ENCODE measurements around the gene MACROD1. TPM values are rescaled to one million over a fixed set of nuclear protein-coding genes. Genes with fewer than 3 reads are reported as not detected.

The MACROD1 gene
- total and polyA plus RNA-seq, 10 donors: 5.1 to 20.3 (median 7.8) TPM

DNA sequence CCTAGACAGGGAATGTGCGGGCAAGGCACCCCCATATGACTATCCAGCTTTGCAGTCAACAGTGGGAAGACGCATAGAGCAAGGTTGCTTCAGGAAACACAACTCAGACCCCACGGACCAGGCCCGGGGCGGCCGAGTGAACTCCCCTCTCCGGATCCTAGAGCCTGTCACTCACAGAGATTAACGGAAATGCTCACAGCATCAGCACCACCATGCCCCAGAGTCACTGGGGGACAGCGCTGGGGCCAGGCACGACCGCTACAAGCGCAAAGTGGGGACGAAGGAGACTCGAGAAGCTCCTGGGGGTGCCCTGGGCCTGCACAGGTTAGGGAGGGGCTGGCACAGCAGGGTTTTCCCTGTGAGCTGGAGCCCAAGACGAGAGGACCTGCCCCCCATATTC, 15.9 kb downstream of the MACROD1 start:
- no peaks in the 10 kb centered on the region for H3K36me3 ChIP-seq
- TF ChIP-seq POLR2AphosphoS5 (IDR thresholded peaks at IDR 0.05) (no peak), CTCF (IDR thresholded peaks at IDR 0.05 in 8 of 11, conservative IDR thresholded peaks at IDR 0.05 in 3 of 11) (peak in 1 of 11 experiments; percentile 4), POLR2A (IDR thresholded peaks at IDR 0.05) (no peak)
- no peaks in the 10 kb centered on the region for H3K9me3 ChIP-seq
- H3K27me3 ChIP-seq (replicated peaks in 1 of 7): no peaks in the 10 kb centered on the region
- peak overlapping the region in 4 of 8 donors; percentile 33 to 59 (median 48) for H3K27ac ChIP-seq
- no peak overlapping the region for H3K4me3 ChIP-seq
- intact Hi-C loops (cut with DNase I; ENCODE audit: low total_unique reads): loop anchor here (5.0 kb wide), 1 partner anchor 383 kb away; the partner anchor contains the start of gene ZFTA
- peaks cover 13 to 73% (median 43%) of the 10 kb centered on the region in 6 donors for H3K4me1 ChIP-seq
- no peak for DNase-seq
- 77 to 93% (median 86%) methylated on average over 10 to 15 of the region's 15 CpGs for WGBS, 5 donors

DNA sequence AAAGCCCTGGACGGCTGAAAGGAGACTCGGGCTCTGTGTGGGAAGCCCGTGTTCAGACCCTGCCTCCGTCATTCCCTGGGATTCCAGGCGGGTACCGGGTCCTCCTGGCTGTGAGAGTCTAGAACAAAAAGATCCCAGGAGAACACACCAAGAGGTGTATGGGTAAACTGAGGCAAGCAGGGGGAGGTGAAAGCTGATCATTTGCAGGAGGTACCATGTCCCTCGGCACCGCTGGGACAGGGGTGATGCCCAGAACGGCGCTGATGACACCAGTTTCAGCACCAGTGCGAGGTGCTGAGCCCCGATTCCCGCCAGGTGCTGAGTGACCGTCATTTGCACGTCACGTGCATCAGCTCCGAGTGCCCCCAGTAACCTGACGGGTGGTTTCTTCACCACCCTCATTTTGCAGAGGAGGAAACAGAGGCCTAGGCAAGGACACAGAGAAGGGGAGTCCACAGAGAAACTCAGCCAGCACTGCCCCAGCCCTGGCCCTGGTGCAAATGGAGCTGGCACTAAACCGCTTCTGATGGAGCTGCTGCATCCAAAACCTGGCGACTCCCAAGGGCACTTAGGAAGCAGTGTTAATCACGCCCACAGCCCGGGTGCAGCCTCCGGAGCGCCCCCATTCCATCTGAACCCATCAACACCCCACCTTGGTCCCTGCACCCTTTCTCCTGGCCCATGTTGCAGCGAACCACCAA, 16.8 kb downstream of the MACROD1 start:
- H3K9me3 ChIP-seq: no peaks in the 10 kb centered on the region
- DNase-seq: no peak
- intact Hi-C loops (cut with DNase I; ENCODE audit: low total_unique reads): loop anchor here (2.0 to 5.0 kb wide), 2 partner anchors 148 to 312 kb away; partner anchors contain the start of gene MARK2
- no peaks in the 10 kb centered on the region for H3K36me3 ChIP-seq
- no peaks in the 10 kb centered on the region for H3K27me3 ChIP-seq (replicated peaks in 1 of 7)
- H3K4me1 ChIP-seq: peaks cover 13 to 69% (median 43%) of the 10 kb centered on the region in 6 donors
- H3K4me3 ChIP-seq: no peak overlapping the region
- WGBS, 5 donors: 69 to 88% (median 82%) methylated on average over 22 to 25 of the region's 25 CpGs
- TF ChIP-seq POLR2AphosphoS5 (IDR thresholded peaks at IDR 0.05): no peak
- TF ChIP-seq CTCF (IDR thresholded peaks at IDR 0.05 in 8 of 11, conservative IDR thresholded peaks at IDR 0.05 in 3 of 11): peak in 5 of 11 experiments; percentile 19 to 72 (median 42)
- H3K27ac ChIP-seq: no peak overlapping the region

DNA sequence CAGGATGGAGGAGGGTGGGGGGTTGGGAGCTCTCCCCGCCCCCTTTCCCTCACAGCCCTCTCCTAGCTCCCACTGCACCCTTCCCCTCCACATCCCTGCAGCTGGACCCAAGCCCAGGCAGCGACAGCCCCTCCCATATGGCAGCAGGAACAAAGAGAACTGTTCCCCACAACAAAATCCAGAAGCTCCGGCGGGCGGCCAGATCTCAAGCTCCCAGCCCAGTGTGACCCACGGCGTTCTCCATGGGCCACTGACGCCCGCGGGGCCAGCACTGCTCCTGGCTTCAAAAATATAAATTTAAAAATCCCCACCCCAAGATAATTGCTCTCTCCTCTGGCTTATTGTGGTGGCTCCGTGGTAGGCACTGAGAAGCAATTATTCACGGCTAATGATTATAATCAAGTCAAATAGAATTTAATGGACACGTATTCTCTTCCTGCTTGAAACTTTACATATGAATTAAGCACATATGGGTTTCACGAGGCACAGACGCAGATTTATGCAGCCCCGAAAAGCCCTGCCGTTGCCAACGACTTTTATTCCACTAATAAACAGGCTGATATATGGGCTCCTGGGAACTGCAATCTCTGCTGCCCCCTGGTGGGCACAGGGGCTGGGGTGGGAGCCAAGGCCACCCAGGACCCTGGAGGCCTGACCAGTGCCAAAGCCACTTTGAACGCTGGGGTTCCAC, 17.5 kb downstream of the MACROD1 start:
- 31 to 47% (median 39%) methylated on average over 18 to 19 of the region's 19 CpGs for WGBS, 5 donors
- Histone ChIP-seq H3K27ac (no peak overlapping the region), H3K4me1 (peaks cover 13 to 69% (median 38%) of the 10 kb centered on the region in 6 donors), H3K9me3 (no peaks in the 10 kb centered on the region), H3K27me3 (replicated peaks in 1 of 7) (no peaks in the 10 kb centered on the region), H3K36me3 (no peaks in the 10 kb centered on the region), H3K4me3 (peak overlapping the region in 2 of 8 donors; percentile 21 to 35)
- TF ChIP-seq POLR2AphosphoS5 (IDR thresholded peaks at IDR 0.05) (peak in 1 of 3 donors; percentile 45), CTCF (IDR thresholded peaks at IDR 0.05 in 8 of 11, conservative IDR thresholded peaks at IDR 0.05 in 3 of 11) (peak; percentile 82 to 96 (median 91)), POLR2A (IDR thresholded peaks at IDR 0.05) (no peak)
- intact Hi-C loops (cut with DNase I; ENCODE audit: low total_unique reads): loop anchor here (2.0 to 5.0 kb wide), 2 partner anchors 148 to 311 kb away; partner anchors contain the start of gene MARK2
- peak; percentile 91 for DNase-seq

Data from spleen (tissue), 11 donors.